ENCODE measurements around the gene PEX12.

Gene PEX12

GRCh38 chr17:35578197-35578928 lies at the start of gene PEX12 (continued):
- no peak for TF ChIP-seq ZNF626 (tag by site-specific recombination; IDR thresholded peaks at IDR 0.05)
- no peak for TF ChIP-seq ZNF658 (tag by site-specific recombination; IDR thresholded peaks at IDR 0.05)
- TF ChIP-seq ZSCAN23 (tag by site-specific recombination; IDR thresholded peaks at IDR 0.05), result 0 out of 2 replicates have a peak, but pooled peaks have one; percentile 45
- no peak for TF ChIP-seq ZNF571 (tag by site-specific recombination; IDR thresholded peaks at IDR 0.05)
- no peak for TF ChIP-seq ZNF174 (tag by site-specific recombination; IDR thresholded peaks at IDR 0.05)
- TF ChIP-seq BCL11A (tag by site-specific recombination; IDR thresholded peaks at IDR 0.05; ENCODE audit: low read depth), result no peak
- TF ChIP-seq ZNF292 (tag by site-specific recombination; IDR thresholded peaks at IDR 0.05; ENCODE audit: borderline replicate concordance, low read depth), result no peak
- TF ChIP-seq ZNF639 (tag by site-specific recombination; IDR thresholded peaks at IDR 0.05), result peak; percentile 75; the same call in 1 of the 2 replicates
- peak; percentile 36 for TF ChIP-seq ZBTB26 (tag by site-specific recombination; optimal IDR thresholded peaks at IDR 0.05)
- TF ChIP-seq TRIM28 (IDR thresholded peaks at IDR 0.05; ENCODE audit: borderline replicate concordance, low read length), result no peak
- TF ChIP-seq ZBTB21 (tag by site-specific recombination; IDR thresholded peaks at IDR 0.05), result peak; percentile 89
- TF ChIP-seq ZNF548 (tag by site-specific recombination; IDR thresholded peaks at IDR 0.05), result no peak
- no peak for TF ChIP-seq ZNF16 (tag by site-specific recombination; IDR thresholded peaks at IDR 0.05; ENCODE audit: low read depth)
- TF ChIP-seq ZNF529 (tag by site-specific recombination; IDR thresholded peaks at IDR 0.05; ENCODE audit: insufficient replicate concordance), result no peak
- no peak for TF ChIP-seq ZFP3 (tag by site-specific recombination; IDR thresholded peaks at IDR 0.05; ENCODE audit: low read depth)
- TF ChIP-seq ZNF114 (tag by site-specific recombination; IDR thresholded peaks at IDR 0.05), result no peak
- peak; percentile 94 for TF ChIP-seq ZNF335 (tag by site-specific recombination; conservative IDR thresholded peaks at IDR 0.05)
- TF ChIP-seq PRDM10 (tag by site-specific recombination; IDR thresholded peaks at IDR 0.05), result peak; percentile 54
- no peak for TF ChIP-seq PRDM2 (tag by site-specific recombination; IDR thresholded peaks at IDR 0.05; ENCODE audit: borderline replicate concordance)
- TF ChIP-seq ZNF473 (tag by site-specific recombination; IDR thresholded peaks at IDR 0.05), result no peak
- TF ChIP-seq ZNF610 (tag by site-specific recombination; IDR thresholded peaks at IDR 0.05; ENCODE audit: borderline replicate concordance), result no peak
